GM19025 (cell line): ENCODE data around the gene LRR1.
"Not testable (repeated sequence)": the region's sequence is repeated elsewhere in the genome, so short reads cannot be mapped to it uniquely, and the experiment has no call there.

Source experiments
- ATAC-seq: cut with Tn5 transposase; IDR thresholded peaks from one replicate; pipeline ENCODE4 v1.9.1; 2021; ENCODE audit warnings: mild to moderate bottlenecking, low read depth, moderate library complexity; ENCODE audit not compliant: unreplicated experiment

The LRR1 gene, protein sequence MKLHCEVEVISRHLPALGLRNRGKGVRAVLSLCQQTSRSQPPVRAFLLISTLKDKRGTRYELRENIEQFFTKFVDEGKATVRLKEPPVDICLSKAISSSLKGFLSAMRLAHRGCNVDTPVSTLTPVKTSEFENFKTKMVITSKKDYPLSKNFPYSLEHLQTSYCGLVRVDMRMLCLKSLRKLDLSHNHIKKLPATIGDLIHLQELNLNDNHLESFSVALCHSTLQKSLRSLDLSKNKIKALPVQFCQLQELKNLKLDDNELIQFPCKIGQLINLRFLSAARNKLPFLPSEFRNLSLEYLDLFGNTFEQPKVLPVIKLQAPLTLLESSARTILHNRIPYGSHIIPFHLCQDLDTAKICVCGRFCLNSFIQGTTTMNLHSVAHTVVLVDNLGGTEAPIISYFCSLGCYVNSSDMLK

DNA sequence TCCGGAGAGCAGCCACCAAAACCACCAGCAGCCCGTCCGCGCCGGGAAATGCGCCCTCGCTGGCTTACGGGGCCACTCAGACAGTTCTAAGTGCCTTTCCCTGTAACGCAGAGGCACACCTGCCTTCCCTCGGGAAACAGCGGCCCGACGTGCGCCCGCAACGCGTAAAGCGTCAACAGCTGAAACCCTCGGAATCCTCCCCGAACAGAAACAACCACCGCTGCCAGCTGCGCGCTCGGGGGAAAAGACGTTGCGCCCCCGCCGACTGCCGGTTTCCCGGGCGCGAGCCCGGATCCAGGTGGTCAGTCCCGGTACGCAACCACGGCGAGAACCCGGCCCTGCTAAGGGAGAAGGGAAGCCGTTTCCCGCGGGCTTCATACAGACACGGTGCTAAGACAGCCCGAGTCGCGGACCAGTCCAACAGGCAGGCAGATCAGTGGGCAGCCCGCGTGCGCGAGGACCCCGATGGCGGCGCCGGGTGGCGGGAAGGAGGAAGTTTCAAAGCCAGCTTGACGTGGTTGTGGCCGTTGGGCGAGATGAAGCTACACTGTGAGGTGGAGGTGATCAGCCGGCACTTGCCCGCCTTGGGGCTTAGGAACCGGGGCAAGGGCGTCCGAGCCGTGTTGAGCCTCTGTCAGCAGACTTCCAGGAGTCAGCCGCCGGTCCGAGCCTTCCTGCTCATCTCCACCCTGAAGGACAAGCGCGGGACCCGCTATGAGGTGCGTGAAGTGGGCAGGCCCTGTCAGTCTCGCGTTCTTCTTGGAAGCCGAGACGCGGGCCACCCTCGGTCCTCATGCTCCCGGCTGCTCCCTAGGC is at the start of gene LRR1:
Gene LRR1, plus strand, starts transcription at position 456 of the 816 bp plus-strand sequence. Its CDS starts 81 bp downstream, at position 537.
- peak; percentile 46 for ATAC-seq

DNA sequence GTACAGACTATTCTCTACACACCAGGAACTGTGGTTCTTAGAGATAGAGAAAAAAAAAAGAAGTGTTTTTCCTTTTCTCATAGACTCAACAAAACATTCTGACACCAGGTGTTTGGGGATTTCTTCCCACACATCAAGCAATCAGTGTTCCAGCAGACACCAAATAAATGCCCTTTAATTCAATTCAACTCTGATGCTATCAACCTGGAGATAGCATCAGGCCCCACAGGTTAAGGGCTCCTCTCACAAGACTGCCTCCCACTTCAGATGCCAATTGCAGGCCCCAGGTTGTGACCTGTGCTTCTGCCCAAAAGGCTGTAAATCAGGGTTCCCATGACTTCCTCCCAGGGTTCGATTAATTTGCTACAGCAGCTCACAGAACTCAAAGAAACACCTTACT is 49.3 kb upstream of the LRR1 start:
- ATAC-seq: no peak

DNA sequence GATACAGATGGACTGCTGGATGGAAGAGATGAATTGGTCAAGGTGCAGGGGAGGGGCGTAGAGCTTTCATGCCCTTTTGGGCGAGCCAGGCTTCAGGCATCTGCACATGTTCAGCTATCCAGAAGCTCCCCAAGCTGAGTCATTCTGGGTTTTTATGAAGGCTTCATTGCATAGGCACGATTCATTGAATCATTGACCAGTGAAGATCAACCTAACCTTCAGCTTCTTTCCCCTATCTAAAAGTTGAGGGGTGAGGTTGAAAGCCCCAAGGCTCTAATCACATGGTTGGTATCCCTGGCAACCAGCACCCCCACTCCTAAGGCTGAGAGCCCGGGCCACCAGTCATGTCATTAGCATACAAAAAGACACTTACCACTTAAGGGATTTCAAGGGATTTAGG is 48.9 kb upstream of the LRR1 start:
- ATAC-seq: no peak

DNA sequence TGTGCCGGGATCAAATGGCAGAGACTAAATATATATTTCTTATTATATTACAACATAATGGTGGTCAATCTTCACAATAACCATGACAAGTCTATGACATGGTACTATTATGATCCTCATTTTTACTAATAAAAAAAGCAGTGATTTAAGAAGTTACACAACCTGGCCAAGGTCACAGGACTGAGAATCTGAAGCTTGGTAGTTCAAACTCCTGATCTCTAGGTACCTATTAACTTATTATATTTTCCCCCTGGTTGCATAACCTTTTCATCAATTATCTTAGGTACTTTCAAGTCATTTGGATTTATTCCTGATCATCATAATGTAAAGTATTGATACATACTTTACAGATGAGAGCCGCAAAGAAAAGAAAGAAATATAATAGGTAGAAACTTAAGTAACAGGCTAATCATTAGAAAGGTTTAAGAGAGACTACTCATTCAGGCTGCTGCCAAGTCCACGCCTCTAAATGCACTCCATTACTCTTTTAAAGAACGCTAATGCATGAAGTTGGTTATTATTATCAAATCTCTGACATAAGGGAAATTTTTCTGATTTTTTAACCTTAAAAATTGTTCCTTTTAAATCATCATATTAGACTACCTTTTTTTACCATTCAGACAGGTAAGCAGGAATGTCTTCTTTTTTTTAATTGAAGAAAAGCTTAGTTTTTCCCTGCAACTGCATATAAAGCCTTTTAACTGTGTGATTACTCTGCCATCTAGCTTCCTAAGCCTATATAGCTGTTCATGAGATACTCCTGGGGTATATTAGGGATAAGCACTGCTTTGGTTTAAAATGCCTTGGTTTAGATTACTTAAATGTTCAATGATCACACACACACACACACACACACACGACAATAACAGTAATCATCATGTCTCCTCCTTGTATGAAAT is 48.2 kb upstream of the LRR1 start:
- ATAC-seq: no peak

DNA sequence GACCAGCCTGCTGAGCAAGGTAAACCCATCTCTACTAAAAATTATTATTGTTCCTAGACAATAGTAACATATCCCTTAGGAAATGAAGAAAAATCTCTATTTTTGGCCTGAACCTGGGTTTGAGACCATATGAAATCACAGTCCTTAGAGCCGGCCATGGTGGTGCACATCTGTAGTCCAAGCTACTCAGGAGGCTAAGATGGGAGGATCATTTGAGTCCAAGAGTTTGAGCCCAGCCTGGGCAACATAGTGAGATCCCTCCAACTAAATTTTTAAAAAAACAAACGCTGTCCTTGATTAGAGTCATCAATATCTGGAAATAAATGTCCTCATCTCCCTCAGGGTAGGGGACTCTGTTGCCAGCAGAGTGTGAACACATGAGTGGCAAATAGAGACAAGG is 47.2 kb upstream of the LRR1 start:
- ATAC-seq: no peak

DNA sequence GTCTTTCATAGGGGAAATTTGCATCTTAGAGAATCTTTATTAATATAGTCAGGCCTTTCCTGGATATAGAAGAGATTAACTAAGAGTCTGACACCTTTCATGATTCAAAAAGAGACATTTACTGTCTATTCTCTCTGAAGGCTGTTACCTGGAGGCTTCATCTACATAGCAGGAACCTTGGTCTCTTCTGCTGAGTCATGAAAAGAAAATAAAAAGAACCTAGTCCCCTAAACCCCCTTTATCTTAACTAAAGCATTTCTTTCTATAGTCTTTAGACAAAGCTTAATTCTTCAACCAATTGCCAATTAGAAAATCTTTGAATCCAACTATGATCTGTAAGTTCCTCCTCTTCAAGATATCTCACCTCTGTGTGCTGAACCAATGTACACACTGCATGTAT is 45.6 kb upstream of the LRR1 start:
- ATAC-seq: no peak

DNA sequence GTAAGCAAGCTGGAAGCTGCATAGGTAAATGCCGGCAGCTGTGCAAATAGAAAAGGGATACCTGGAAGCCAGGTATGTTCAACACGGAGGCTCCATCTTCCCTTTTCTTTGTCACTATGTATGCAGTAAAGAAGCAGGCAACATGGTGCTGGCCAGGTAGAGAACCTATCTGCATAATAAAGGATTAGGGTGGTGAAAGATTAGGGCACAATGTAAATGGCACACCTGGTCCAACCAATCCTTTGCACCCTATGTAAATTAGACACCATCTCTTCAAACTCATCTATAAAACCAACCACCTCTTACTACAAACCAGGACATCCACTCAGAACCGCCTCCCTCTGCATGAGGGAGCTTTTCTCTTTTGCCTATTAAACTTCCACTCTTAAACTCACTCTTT is 44.8 kb upstream of the LRR1 start:
- no peak for ATAC-seq

DNA sequence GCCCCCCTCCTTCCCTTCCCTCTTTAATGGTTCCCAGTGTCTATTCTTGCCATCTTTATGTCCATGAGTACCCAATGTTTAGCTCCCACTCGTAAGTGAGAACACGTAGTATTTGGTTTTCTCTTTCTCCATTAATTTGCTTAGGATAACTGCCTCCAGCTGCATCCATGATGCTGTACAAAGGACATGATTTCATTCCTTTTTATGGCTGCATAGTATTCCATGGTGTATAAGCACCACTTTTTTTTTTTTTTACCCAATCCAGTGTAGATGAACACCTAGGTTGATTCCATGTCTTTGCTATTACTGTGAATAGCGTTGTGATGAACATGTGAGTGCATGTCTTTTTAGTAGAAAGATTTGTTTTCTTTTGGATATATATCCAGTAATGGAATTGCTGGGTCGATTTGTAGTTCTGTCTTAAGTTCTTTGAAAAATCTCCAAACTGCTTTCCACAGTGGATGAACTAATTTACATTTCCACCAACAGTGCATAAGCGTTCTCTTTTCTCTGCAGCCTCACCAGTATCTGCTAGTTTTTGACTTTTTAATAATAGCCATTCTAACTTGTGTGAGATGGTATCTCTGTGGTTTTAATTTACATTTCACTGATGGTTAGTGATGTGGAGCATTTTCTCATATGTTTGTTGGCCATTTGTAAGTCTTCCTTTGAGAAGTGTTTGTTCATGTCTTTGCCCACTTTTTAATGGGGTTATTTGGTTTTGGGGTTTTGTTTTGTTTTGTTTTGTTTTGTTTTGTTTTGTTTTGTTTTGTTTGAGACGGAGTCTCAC is 38.6 kb upstream of the LRR1 start:
- no peak for ATAC-seq

DNA sequence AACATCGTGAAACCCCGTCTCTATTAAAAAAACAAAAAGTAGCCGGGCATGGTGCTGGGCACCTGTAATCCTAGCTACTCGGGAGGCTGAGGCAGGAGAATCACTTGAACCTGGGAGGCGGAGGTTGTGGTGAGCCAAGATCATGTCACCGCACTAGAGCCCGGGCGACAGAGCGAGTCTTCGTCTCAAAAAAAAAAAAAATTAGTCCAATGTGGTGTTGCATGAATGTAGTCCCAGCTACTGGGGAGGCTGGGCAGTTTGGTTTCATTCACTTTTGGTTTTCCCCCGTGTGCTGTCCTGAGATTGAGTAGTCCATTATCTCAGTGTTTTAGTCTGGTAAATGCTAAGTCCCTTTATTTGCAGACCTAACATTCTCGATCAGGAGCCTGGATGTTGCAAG is 32.0 kb upstream of the LRR1 start:
- ATAC-seq: no peak

DNA sequence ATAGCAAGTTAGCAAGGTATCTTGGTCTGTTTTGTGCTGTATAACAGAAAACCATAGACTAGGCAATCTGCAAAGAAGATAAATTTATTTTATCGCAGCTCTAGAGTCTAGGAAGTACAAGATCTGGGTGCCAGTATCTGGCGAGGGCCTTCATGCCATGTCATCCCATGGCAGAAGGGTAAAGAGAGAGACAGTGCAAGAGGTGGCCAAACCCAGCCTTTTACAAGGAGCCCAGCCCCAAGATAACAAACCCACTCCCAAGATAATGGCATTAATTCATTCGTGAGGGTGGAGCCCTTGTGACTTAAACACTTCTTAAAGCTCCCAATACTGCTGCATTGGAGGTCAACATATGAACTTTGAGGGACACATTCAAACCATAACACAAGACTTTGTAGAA is 29.5 kb upstream of the LRR1 start:
- ATAC-seq: no peak

DNA sequence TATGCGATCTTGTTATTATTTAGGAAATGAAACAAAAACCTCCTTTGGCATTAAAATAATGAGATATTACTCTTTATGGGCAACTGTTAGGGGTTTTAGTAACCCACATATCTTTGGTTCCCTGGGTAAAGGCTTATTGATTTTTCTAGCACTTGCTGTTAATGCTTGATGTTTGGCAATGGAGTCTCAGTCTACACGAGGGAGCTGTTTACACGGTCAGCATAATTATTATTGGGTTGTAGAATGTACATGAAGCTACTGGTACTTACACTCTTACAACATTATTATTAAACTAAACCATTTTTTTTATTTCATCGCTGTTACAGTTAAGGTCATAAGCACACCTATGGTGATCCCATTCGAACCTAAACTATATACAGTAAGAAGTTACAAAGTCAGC is 24.7 kb upstream of the LRR1 start:
- no peak for ATAC-seq

DNA sequence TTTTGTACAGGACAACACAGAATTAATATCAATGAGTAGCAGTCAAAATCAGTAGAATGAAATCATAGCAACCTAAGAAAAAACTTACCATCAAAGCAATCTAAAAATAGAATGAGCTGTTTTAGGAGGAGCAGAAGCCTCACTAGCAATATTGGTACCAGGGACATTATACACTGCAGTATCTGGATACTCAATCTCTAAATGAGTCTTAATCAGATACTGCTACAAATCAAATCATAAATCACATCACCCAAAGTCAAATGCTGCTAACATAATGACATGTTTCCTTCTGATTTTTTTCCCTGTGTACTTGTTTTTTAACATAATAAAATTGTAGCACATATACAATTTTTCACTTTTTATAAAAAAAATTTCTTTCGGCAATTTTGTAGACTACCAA is 20.6 kb upstream of the LRR1 start:
- no peak for ATAC-seq

DNA sequence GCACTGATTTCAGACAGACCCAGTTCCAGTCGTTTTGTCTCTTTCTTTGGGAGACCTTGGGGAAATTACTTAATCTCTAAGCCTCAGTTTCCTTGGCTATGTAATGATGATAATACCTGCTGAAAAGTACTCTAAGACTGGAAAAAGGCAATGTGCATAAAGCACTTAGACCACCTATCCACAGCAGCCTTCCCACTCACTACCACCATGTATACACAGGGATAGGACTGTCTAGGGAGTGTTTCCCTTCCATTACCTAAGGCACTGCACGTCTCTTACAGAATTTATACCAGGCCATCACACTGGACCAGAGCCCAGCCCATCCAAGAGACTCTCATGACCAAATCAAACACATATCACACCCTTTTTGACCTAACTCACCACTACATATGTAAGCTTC is 18.9 kb upstream of the LRR1 start:
- no peak for ATAC-seq

DNA sequence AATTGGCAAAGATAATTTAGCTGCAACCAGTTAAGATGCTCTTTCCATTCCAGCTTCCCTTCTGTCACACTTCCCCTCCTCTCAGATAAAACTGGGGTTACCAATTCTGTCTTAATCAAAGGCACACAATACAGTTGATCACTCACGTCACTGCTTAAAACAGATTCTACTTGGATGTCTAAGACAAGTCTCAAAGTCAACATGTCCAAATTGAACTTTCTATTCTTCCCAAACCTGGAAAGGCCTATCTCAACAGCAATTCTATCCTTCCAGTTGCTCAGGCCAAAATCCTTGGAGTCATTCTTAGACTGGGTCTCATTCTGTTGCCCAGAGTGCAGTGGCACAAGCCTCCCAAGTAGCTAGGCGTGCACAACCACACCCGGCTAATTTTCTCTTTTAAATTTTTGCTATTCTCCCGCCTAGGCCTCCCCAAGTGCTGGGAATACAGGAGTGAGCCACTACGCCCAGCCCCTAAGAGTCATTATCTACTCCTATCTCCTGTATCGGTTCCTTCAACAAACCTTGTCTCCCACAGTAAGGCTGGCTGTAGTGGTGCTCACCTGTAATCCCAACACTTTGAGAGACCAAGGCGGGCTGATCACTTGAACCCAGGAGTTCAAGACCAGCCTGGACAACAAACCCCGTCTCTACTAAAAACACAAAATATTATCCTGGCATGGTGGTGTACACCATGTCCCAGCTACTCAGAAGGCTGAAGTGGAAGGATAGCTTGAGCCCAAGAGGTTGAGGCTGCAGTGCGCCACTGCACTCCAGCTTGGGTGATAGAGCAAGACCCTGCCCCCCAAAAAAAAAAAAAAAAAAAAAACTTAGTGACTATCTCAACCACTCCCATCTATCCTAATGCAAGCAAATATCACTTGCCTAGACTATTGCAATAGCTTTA is 17.3 kb upstream of the LRR1 start:
- no peak for ATAC-seq

DNA sequence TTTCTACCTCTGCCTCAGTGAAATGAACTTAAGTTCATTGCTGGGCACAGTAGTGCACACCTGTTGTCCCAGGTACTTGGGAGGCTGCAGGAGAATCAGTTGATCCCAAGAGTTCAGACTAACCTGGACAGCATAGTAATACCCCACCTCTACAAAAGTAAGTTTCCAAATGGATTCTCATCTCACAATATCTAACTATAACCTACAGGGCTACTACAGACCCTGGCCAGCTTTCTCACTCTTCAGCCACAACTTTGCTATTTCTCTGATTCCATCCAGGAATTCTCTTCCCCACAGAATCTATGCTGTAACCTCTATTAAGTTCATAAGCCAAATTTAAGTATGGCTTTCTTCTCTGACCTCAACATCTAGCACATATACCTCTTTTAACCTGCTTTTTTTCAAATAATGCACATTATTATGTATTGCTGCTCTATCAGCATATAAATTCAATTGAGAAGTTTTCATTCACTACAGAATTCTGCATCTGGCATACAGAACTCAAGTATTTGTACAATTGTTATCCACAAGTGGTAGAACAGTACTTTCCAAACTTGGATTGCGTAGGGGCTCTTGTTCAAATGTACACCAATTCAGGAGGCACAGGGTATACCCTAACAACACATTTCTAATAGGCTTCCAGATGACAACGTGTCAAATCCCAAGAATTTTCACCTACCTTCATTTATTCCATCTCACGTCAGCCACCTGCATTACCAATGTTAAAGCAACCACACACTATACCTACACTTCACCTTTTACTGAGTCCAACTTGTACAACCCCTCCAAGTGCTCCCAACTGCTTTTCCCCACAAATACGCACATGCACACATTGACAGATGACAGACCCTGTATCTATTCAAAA is 16.4 kb upstream of the LRR1 start:
- ATAC-seq: no peak

DNA sequence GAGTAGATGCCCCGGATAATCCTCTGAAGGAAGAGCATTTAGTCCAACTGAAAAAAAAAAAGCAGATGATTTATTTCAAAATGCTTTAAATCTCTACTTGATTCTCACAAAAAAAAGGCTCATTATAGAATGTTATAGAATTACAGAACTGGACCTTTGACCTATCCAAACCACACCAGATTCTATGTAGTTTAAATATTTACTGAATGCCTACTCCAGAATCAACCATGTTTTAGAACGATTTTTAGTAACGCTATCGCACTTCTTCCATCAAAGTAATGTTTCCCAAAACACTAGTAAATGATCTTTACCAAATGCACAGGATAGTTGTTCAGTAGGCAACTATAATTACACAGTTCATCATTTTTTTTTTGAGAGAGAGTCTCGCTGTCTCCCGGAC is 15.1 kb upstream of the LRR1 start:
- no peak for ATAC-seq

DNA sequence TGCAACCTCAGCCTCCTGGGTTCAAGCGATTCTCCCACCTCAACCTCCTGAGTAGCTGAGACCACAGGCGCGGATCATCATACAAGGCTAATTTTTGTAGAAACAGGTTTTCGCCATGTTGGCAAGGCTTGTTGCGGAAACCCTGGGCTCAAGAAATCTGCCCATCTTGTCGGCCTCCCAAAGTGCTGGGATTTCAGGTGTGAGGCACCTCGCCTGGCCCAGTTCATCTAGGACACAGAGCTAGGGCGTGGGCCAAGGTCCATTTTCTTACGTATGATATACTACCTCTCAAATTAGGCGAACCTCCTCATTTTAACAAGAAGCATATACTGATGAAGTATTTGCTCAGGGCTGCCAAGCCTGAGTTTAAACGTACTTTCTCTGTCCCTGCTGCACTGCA is 14.7 kb upstream of the LRR1 start:
- no peak for ATAC-seq

DNA sequence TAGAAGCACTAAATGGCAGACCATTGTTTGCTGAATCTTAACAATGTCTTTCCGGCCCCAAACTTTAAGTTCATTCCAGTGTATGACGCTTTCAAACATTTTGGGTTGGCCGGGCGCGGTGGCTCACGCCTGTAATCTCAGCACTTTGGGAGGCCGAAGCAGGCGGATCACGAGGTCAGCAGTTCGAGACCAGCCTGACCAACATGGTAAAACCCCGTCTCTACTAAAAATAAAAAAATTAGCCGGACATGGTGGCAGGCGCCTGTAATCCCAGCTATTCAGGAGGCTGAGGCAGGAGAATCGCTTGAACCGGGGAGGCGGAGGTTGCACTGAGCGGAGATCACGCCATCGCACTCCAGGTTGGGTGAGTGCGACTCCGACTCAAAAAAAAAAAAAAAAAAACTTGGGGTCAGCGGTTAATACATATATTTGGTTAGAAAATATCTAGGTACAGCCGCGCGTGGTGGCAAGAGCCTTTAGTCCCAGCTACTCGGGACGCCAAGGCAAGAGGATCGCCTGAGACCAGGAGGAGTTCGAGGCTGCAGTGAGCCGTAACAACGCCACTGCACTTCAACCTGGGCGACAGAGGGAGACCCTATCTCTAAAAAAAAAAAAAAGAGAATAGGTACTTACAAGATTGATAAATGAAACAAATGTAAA is 13.6 kb upstream of the LRR1 start:
- not testable (repeated sequence) for ATAC-seq
